Tibial artery (tissue), 4 donors: ENCODE results near the gene TBC1D12.

Experiments
- DNase-seq, 2 donors: peaks; one replicate each; pipeline ENCODE4 v3.0.0-alpha.2; 2019
- H3K27ac ChIP-seq, 2 donors: fragments of 200-600 bp; sonication (generic) in 1 of 2; 1 replicate in 1 of 2; 2 replicates in 1 of 2; pipeline ENCODE4 v1.5.1; 2018 to 2019; ENCODE audit warnings: mild to moderate bottlenecking in 1 of 2
- H3K27me3 ChIP-seq, 2 donors: fragments of 200-600 bp; sonication (generic) in 1 of 2; one replicate each; pipeline versions ENCODE4 v1.5.1 to v1.6.0; 2016 to 2019
- H3K36me3 ChIP-seq, 3 donors: fragments of 200-600 bp; sonication (generic) in 2 of 3; one replicate each; pipeline ENCODE4 v1.5.1; 2016 to 2019; ENCODE audit warnings: mild to moderate bottlenecking in 2 of 3
- H3K4me1 ChIP-seq, 4 donors: fragments of 200-600 bp; sonication (generic) in 2 of 4; 1 replicate in 3 of 4; 2 replicates in 1 of 4; pipeline ENCODE4 v1.5.1; 2016 to 2019
- H3K4me3 ChIP-seq, 2 donors: fragments of 200-600 bp; sonication (generic) in 1 of 2; 1 replicate in 1 of 2; 2 replicates in 1 of 2; pipeline ENCODE4 v1.5.1; 2018 to 2019; ENCODE audit warnings: mild to moderate bottlenecking in 2 of 2
- H3K9me3 ChIP-seq, 3 donors: fragments of 200-600 bp; sonication (generic) in 1 of 3; one replicate each; pipeline ENCODE4 v1.5.1; 2016 to 2019
- intact Hi-C: fragments of 100-400 bp; cut with DNase I; formaldehyde crosslinking; loops from one replicate; pipeline ENCODE4 v1.15.0; 2023; ENCODE audit warnings: low total_unique reads
- TF ChIP-seq, protein P1 (sequence below), 2 experiments: fragments of 200-600 bp in 1 of 2; fragments of 450-650 bp in 1 of 2; IDR thresholded peaks; one replicate each; pipeline ENCODE4 v1.5.1; 2017 to 2019; ENCODE audit warnings: antibody characterized with exemption in 2 of 2, mild to moderate bottlenecking in 1 of 2, moderate library complexity in 1 of 2

Gene TBC1D12

DNA sequence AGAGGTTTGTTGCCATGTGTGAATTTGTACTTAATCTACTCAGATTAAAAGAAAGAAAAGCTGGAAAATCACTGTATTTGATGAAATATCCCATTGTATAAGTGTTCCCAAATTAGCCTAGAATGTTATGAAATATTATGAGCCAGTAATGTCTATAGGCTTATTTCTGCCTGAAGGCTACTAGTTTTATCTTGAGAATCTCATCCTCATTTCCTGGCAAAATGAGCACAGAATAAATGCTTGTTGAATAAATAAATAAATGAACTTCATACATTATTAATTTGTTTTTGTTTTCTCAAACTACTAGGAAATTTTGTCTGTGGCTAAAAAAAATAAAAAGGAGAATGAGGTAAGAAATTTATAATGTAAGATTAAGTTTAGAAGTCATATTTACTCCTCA lies 168.7 kb downstream of the TBC1D12 start:
- intact Hi-C loops: no loop called here
- no peaks in the 10 kb centered on the region for H3K27me3 ChIP-seq
- no peak overlapping the region for H3K27ac ChIP-seq
- no peak for DNase-seq
- no peak overlapping the region for H3K4me3 ChIP-seq
- no peaks in the 10 kb centered on the region for H3K36me3 ChIP-seq
- TF ChIP-seq, protein P1, sequence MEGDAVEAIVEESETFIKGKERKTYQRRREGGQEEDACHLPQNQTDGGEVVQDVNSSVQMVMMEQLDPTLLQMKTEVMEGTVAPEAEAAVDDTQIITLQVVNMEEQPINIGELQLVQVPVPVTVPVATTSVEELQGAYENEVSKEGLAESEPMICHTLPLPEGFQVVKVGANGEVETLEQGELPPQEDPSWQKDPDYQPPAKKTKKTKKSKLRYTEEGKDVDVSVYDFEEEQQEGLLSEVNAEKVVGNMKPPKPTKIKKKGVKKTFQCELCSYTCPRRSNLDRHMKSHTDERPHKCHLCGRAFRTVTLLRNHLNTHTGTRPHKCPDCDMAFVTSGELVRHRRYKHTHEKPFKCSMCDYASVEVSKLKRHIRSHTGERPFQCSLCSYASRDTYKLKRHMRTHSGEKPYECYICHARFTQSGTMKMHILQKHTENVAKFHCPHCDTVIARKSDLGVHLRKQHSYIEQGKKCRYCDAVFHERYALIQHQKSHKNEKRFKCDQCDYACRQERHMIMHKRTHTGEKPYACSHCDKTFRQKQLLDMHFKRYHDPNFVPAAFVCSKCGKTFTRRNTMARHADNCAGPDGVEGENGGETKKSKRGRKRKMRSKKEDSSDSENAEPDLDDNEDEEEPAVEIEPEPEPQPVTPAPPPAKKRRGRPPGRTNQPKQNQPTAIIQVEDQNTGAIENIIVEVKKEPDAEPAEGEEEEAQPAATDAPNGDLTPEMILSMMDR (IDR thresholded peaks at IDR 0.05): no peak
- H3K4me1 ChIP-seq: no peaks in the 10 kb centered on the region
- H3K9me3 ChIP-seq: no peaks in the 10 kb centered on the region

DNA sequence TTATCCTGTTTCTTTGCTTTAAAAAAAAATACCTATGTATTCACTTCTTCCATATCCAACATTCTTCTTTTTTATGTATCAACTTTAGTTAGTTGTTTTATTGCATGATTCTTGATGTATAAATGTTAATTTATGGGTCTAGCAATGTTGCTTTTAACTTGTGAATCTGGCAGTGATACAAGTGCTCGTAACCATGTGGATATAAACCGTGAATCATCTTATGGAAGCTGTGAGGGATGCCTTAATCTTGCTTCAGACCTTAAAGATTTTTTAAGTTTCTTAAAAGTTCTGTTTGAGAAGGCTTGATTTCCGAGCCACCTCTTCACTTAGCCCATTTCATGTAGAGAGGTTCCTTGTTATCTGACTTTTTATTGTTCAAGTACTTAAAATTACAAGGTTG lies 169.2 kb downstream of the TBC1D12 start:
- DNase-seq: no peak
- intact Hi-C loops: no loop called here
- no peaks in the 10 kb centered on the region for H3K9me3 ChIP-seq

GRCh38 chr10:94578790-94579189 lies 176.4 kb downstream of the TBC1D12 start:
- no peaks in the 10 kb centered on the region for H3K4me1 ChIP-seq
- no peaks in the 10 kb centered on the region for H3K9me3 ChIP-seq
- no peak overlapping the region for H3K4me3 ChIP-seq
- no peaks in the 10 kb centered on the region for H3K36me3 ChIP-seq
- TF ChIP-seq, protein P1 (IDR thresholded peaks at IDR 0.05): no peak
- no peaks in the 10 kb centered on the region for H3K27me3 ChIP-seq
- no peak overlapping the region for H3K27ac ChIP-seq
- intact Hi-C loops: no loop called here
- DNase-seq: no peak

More for the DNA sequence above, 169.2 kb downstream of the TBC1D12 start:
- Histone ChIP-seq H3K27ac (no peak overlapping the region), H3K27me3 (no peaks in the 10 kb centered on the region), H3K36me3 (no peaks in the 10 kb centered on the region), H3K4me3 (no peak overlapping the region), H3K4me1 (no peaks in the 10 kb centered on the region)
- TF ChIP-seq, protein P1 (IDR thresholded peaks at IDR 0.05): no peak

DNA sequence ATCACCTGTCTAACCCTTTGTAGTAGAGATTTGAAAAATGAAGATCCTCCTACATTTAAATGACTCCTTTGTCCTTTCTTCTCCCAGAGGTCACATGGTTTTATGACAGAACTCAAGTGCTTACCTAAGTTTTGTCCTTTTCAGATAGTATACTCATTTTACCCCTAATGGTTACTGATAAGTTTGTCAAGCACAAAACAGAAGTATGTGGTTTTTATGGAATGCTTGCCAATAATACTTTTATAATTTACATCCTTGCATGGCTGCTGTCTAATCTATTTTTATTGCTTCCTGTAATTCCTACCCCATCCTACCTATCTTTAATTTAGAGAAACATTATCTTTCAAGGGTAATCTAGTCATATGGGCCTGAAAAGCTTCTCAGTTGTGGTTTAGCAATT lies 180.8 kb downstream of the TBC1D12 start:
- H3K36me3 ChIP-seq: no peaks in the 10 kb centered on the region
- intact Hi-C loops: no loop called here
- H3K9me3 ChIP-seq: no peaks in the 10 kb centered on the region
- H3K4me1 ChIP-seq: no peaks in the 10 kb centered on the region
- H3K4me3 ChIP-seq: no peak overlapping the region
- TF ChIP-seq, protein P1 (IDR thresholded peaks at IDR 0.05): no peak
- DNase-seq: no peak
- H3K27ac ChIP-seq: no peak overlapping the region
- no peaks in the 10 kb centered on the region for H3K27me3 ChIP-seq
